Mammary epithelial cell (primary cell): ENCODE data around the gene STXBP6.

Experiments used
- EZH2 ChIP-seq: IDR thresholded peaks from 2 replicates; pipeline ENCODE4 v1.6.1; 2012; ENCODE audit warnings: low read length, inconsistent platforms, borderline replicate concordance
- TF ChIP-seq, protein P1 (sequence below), 2 donors: IDR thresholded peaks in 1 of 2; conservative IDR thresholded peaks in 1 of 2; 2 replicates each; pipeline ENCODE4 v1.5.1; 2011 to 2012; ENCODE audit warnings: inconsistent platforms in 2 of 2, low read length in 2 of 2, mild to moderate bottlenecking in 2 of 2, control low read depth in 1 of 2, low read depth in 1 of 2; ENCODE audit not compliant: insufficient read depth in 1 of 2; ENCODE audit errors: extremely low read depth in 1 of 2

DNA sequence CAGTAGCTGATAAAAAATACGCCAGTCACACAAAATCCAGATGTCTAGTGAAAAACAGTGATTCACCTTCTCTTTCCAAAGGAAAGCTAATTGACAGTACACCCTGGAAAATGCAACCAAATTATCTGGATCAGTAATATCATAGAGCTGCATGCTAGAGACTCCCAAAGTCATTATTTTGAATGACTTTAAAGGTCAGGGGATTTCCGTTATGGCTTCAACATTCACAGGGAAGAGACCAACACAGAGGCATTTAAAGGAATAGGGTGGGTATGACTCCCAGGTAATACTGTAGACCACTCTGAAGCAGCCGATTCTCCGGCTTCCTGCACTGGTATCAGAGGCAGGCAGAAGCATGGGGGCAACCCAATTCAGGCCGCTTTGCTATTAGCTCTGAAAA, 190.4 kb downstream of the STXBP6 start:
- TF ChIP-seq, protein P1, sequence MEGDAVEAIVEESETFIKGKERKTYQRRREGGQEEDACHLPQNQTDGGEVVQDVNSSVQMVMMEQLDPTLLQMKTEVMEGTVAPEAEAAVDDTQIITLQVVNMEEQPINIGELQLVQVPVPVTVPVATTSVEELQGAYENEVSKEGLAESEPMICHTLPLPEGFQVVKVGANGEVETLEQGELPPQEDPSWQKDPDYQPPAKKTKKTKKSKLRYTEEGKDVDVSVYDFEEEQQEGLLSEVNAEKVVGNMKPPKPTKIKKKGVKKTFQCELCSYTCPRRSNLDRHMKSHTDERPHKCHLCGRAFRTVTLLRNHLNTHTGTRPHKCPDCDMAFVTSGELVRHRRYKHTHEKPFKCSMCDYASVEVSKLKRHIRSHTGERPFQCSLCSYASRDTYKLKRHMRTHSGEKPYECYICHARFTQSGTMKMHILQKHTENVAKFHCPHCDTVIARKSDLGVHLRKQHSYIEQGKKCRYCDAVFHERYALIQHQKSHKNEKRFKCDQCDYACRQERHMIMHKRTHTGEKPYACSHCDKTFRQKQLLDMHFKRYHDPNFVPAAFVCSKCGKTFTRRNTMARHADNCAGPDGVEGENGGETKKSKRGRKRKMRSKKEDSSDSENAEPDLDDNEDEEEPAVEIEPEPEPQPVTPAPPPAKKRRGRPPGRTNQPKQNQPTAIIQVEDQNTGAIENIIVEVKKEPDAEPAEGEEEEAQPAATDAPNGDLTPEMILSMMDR (conservative IDR thresholded peaks at IDR 0.05 in 1 of 2, IDR thresholded peaks at IDR 0.05 in 1 of 2; ENCODE audit: extremely low read depth in 1 of 2, insufficient read depth in 1 of 2, low read depth in 1 of 2, low read length in 2 of 2): no peak
- no peak for TF ChIP-seq EZH2
